Umbilical cord (tissue), 2 donors: ENCODE measurements around the gene CPSF4L. TPM values are rescaled to one million over a fixed set of nuclear protein-coding genes. Genes with fewer than 3 reads are reported as not detected.
A peak's percentile ranks its signal among the peaks of the same experiment; 100 is the strongest.
"Not testable (repeated sequence)": the region's sequence is repeated elsewhere in the genome, so short reads cannot be mapped to it uniquely, and the experiment has no call there.

ENCODE experiments used
- DNase-seq: peaks from one replicate; pipeline ENCODE4 v3.0.0-alpha.2; 2015; ENCODE audit warnings: low spot score
- total RNA-seq: library from RNA; depleted of rRNA; stranded (reverse); fragments of >200 nt; gene quantifications from one replicate; pipeline ENCODE4 v1.2.3, GENCODE V29; 2014; ENCODE audit warnings: low replicate concordance; ENCODE audit not compliant: insufficient read depth

Gene CPSF4L, protein sequence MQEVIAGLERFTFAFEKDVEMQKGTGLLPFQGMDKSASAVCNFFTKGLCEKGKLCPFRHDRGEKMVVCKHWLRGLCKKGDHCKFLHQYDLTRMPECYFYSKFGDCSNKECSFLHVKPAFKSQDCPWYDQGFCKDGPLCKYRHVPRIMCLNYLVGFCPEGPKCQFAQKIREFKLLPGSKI
- total RNA-seq = not detected

- no peak for DNase-seq
These were observed at the start of gene CPSF4L for GRCh38 chr17:73261617-73261951. Gene CPSF4L (minus strand): TSS chr17:73261880. CDS start chr17:73261818, 62 bp downstream.

GRCh38 chr17:73311428-73311780 lies 49.7 kb upstream of the CPSF4L start:
- DNase-seq = no peak

- DNase-seq = no peak
These were observed 48.3 kb upstream of the CPSF4L start for GRCh38 chr17:73309727-73310596.

GRCh38 chr17:73308959-73309358 lies 47.3 kb upstream of the CPSF4L start:
- DNase-seq = not testable (repeated sequence)

GRCh38 chr17:73308017-73308823 lies 46.5 kb upstream of the CPSF4L start:
- peak; percentile 97 for DNase-seq

GRCh38 chr17:73307130-73307529 lies 45.5 kb upstream of the CPSF4L start:
- DNase-seq = no peak

DNA sequence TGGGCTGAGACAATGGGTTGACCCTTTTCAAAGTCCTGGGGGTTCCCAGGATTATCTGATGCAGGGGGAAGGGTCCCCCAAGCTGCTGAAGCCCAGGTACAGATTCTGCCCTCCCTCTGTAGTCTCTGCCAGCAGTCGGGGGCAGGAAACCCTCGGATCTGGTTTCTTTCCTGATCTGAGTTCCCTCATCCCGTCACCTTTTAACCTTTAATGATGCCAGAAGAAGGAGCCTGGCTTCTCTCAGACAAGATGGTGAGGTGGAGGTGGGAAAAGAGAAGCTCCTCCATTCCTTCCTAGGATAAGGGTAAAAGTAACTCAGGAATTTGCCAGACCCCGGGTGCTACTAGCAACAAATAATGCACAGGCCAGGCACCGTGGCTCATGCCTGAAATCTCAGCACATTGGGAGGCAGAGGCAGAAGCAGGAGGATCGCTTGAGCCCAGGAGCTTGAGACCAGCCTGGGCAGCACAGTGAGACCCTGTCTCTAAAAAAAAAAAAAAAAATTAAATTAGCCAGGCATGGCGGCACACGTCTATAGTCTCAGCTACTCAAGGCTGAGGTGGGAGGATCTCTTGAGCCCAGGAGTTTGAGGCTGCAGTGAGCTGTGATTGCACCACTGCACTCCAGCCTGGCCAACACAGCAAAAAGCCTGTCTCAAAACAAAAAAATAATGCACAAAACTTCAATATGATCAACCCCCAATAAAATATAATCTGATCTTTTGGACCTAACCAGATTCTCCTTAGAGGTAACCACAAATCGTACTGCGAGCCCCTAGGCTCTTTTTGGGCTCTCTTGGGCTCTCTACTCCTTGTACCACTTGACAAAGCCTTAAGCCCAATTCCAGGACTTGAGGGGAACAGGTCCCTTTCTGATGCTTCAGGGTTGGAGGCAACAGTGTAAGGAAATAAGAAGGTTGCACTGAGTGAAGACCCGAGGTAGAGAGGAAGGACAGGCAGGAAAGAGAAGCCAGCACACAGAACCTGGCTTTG lies 44.5 kb upstream of the CPSF4L start:
- no peak for DNase-seq

- peak; percentile 74 for DNase-seq
These were observed 43.5 kb upstream of the CPSF4L start for GRCh38 chr17:73304971-73305812.

DNA sequence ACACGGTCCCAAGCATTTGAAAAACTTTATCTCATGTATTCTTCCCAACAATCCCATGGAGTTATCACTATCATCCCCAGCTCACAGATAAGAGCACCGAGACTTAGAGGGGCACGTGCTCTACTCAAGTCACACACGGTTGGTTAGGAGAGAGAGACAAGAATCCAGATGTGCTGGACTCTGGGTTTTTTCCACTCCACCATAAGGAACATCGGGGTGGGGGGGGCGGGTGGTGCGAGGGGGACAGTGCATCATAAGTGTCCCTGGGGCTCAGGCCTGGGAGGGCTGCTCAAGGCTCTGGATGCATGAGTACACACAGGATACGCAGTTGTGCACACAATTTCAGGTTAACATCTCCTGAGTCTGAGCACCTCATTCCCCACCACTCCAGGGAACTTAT lies 42.8 kb upstream of the CPSF4L start:
- DNase-seq = peak; percentile 73

- no peak for DNase-seq
These were observed 40.5 kb upstream of the CPSF4L start for GRCh38 chr17:73302189-73302588.

DNA sequence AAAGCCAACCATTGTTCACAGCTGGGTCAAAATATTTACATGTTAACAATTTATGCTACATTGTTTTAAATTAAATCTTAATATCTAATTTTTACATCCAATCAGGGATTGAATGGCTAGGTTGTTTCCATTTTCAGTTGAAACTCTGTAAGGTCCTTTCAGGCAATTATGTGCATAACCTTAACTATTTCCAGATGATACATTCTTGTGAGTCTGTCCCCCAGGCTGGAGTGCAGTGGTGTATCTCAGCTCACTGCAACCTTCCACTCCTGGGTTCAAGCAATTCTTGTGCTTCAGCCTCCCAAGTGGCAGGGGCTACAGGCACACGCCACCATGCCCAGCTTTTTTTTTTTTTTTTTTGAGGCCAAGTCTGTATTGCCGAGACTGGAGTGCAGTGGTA lies 39.7 kb upstream of the CPSF4L start:
- no peak for DNase-seq

- no peak for DNase-seq
These were observed 38.7 kb upstream of the CPSF4L start for GRCh38 chr17:73300392-73300791.

GRCh38 chr17:73297934-73298861 lies 36.5 kb upstream of the CPSF4L start:
- DNase-seq = no peak

DNA sequence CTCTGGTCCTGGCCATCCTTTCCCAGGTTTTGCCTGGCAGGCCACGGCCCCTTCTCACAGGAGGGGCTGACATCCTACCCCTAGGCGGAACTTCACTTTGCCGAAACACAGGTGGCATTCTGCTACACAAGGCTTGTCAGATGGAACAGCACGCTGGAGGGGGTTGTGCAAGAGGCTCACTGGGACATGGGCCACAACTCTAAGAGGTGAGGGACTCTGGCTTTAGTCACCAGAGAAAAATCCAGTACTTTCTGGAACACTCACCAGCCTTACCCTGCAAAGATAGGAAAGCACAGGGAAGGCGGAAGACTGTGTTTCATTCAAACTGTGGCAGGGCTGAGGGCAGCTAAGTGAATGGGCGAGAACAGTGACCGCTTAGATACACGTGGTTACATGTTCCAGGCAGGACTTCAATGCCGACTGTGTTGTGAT lies 31.8 kb upstream of the CPSF4L start:
- no peak for DNase-seq

GRCh38 chr17:73293031-73293430 lies 31.4 kb upstream of the CPSF4L start:
- no peak for DNase-seq

DNA sequence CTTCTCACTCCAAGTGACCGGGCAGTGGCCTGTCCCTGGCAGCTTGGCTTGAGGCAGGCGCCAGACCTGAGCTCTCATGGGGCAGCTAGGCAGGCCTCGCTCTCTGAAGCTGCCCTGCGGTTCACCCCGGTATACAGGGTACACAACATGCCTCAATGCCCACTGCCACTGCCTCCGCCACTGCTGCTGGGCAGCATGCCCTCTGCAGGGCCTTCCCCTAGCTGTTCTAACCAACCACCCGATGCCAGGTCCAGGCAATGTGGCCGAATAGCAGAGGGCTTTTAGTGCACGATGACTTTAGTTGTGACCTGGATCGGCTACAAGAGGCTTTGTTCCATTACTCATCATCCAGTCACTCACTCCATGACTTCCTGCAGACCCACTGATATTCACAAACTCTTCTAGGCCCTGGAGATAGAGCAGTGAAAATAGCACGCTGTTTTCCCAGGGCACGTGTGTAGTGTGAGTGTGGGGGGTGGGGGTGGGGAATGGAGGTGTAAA lies 30.4 kb upstream of the CPSF4L start:
- DNase-seq = no peak

DNA sequence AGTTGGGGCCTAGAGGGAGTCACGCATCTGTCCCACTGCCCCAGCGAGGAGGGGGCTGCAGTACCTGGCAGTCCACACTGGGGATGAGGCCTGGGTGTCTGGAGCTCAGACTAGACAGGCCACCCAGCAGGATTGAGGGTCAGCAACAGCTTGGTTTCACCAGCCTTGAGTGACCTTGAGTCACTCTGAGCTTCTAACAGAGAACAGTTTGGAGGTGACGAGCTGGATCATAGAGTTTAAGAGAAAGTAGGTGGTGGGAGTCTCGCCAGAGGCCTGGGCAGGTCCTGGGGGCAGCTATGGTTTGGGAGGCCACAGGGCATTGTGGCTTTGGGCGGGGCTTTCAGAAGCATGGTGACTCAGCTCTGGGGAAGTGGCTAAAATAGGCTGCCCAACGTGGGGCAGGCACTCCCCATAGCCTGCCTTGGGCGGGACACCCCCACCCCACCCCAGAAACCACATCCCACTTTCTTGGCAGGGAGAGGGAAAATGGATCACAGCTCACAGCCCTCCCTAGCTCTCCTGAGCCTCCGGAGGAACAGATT lies 29.7 kb upstream of the CPSF4L start:
- DNase-seq = peak; percentile 72

DNA sequence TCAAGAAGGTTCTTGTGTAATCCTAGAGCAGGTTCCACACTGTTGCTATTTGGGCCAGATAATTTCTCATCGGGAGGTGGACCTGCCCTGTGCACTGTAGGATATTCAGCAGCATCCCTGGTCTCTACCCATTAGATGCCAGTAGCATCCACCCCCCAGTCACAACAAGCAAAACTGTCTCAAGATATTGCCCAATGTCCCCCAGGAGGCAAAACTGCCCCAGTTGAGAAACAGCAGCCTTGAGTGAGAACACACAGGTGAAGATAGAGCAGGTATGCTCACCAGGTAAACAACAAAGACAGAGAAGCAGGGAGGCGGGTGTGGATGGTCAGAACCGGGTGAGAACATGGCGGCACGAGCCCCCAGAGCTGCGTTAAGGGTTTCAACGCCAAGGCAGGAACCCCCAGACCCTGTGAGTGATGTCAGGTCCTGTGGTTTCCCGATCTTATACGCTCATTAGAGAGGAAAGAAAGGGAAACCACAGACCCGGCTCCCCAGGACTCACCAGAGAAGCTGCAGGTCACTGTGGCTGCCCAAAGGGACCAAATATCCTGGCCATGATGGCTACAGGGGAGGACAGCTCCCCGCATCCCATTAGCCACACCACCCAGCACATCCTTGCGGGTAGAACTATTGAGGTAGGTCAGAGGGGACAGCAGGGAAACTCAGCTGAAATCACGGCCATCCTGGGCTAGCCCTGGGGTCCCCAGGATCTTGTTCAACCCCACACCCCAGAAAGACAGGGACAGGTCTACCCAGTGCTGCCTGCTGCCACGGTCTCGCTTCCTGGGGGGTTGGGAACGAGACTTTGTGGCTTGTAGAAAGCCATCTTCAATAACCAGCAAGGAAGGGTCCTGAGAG lies 28.9 kb upstream of the CPSF4L start:
- DNase-seq = no peak
